ENCODE data around the gene TINCR.

The TINCR gene

DNA sequence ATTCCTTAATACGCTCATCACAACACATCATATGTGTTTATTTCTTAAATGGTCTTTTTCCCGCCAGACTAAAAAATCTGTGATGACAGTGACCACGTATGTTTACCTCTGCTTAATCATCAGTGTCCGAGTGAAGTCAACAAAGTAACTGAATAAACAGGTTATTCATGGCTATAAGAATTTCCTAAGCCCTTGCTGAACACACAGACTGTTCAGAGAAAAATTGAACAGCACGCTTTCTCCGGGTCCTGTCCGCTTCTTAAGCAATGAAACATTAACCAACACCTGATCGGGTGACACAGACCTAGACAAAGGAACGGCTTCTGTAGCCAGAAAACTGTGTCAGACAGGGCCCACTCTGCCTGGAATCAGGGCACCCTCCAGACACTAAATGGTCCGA is 40.5 kb upstream of the TINCR start:
- TF ChIP-seq FOXM1 (IDR thresholded peaks at IDR 0.05; ENCODE audit: borderline replicate concordance): no peak
- no peak for TF ChIP-seq CTBP1 (IDR thresholded peaks at IDR 0.05; ENCODE audit: borderline replicate concordance)
- TF ChIP-seq FOXA1 (IDR thresholded peaks at IDR 0.05): no peak
- no peak for TF ChIP-seq SUZ12 (IDR thresholded peaks at IDR 0.05)
- TF ChIP-seq ZNF384 (IDR thresholded peaks at IDR 0.05): no peak
- no peak for TF ChIP-seq L3MBTL2 (conservative IDR thresholded peaks at IDR 0.05)
- TF ChIP-seq ARNT (IDR thresholded peaks at IDR 0.05): no peak
- no peak for TF ChIP-seq SP1 (IDR thresholded peaks at IDR 0.05)
- TF ChIP-seq TARDBP (IDR thresholded peaks at IDR 0.05): no peak
- TF ChIP-seq HDGF (IDR thresholded peaks at IDR 0.05; ENCODE audit: borderline replicate concordance): no peak
- no peak for TF ChIP-seq BHLHE40 (IDR thresholded peaks at IDR 0.05; ENCODE audit: borderline replicate concordance)
- CTCF ChIA-PET: no interaction called here
- DNase-seq (ENCODE audit: extremely low spot score): no peak
- POLR2A ChIA-PET: interaction anchor here (1.0 to 1.3 kb wide), 2 partner anchors 10 to 14 kb away, joined by 4 to 9 read pairs; partner anchors contain the start of genes SAFB and SAFB2

DNA sequence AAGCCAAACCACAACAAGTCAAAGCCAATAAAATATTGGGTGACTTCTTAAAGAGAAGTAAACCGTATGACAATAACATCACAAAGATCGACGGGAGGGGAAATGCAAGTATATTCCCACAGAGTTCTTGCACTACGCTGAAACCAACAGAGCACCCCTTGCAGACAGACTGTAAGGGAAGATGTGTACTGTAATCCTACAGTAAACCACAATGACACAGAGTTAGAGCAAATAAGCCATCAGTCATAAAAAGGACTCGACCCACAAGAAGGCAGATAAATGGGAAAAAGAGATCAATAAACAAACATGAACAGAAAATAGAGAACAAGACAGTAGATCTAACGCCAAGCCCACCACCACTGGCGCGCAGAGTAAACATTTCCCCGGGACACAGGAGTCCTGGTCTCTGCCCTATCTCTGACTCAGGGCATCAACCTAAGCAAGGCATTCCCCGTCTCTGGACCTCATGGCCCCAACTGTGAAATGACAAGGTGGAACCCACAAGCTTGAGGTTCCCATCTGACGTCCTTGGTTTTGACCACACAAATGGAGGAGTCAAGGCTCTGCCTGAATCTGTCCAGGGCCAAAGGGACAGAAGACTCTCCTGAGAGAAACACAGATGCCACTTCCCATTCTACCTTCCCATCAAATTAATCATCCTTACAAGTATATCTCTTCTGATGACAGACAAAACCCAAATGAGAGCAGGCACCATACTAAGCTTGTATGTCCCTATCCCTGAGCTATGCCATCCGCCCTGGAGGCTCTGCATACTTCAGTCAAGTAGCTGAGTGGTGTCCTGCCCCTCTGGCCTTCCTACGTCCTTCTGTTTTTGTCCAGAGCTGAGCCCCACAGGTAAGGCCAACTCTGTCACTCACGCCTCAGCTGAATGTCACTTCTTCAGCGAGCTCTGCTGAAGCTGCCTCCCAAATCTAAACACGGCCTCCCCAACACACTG is 39.8 kb upstream of the TINCR start:
- TF ChIP-seq CTBP1 (IDR thresholded peaks at IDR 0.05; ENCODE audit: borderline replicate concordance) (no peak), FOXK2 (IDR thresholded peaks at IDR 0.05) (no peak), LEF1 (IDR thresholded peaks at IDR 0.05; ENCODE audit: borderline replicate concordance) (no peak), L3MBTL2 (conservative IDR thresholded peaks at IDR 0.05) (no peak), NFRKB (IDR thresholded peaks at IDR 0.05) (no peak), ELF4 (IDR thresholded peaks at IDR 0.05) (no peak), ZNF384 (IDR thresholded peaks at IDR 0.05) (no peak), ARNT (IDR thresholded peaks at IDR 0.05) (no peak), SUZ12 (IDR thresholded peaks at IDR 0.05) (no peak), FOXA1 (IDR thresholded peaks at IDR 0.05) (no peak)
- DNase-seq (ENCODE audit: extremely low spot score): no peak
- CTCF ChIA-PET: no interaction called here
- POLR2A ChIA-PET: interaction anchor here (1.0 to 1.3 kb wide), 2 partner anchors 11 to 15 kb away, joined by 4 to 9 read pairs; partner anchors contain the start of genes SAFB and SAFB2

DNA sequence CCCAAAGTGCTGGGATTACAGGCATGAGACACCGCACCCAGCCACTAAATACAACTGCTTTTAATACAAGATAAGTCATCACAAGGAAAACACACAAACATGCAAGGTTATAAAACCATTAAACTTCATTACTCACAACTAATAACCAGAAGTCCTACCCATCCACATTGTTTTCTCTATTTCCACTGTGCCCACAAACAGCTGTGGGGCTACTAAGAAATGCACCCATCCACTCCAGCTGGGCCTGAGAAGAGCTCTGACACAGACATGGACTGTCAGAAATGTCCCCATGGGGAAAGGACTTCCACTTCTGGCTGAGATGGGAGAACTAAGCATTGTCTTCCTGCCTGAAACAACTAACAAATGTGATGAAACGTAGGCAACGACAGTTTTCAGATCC is 37.6 kb upstream of the TINCR start:
- TF ChIP-seq FOXM1 (IDR thresholded peaks at IDR 0.05; ENCODE audit: borderline replicate concordance) (no peak), BHLHE40 (IDR thresholded peaks at IDR 0.05; ENCODE audit: borderline replicate concordance) (no peak), HDGF (IDR thresholded peaks at IDR 0.05; ENCODE audit: borderline replicate concordance) (no peak), ELF4 (IDR thresholded peaks at IDR 0.05) (no peak), L3MBTL2 (conservative IDR thresholded peaks at IDR 0.05) (no peak), CTBP1 (IDR thresholded peaks at IDR 0.05; ENCODE audit: borderline replicate concordance) (no peak), FOXA1 (IDR thresholded peaks at IDR 0.05) (no peak), SP1 (IDR thresholded peaks at IDR 0.05) (no peak), LEF1 (IDR thresholded peaks at IDR 0.05; ENCODE audit: borderline replicate concordance) (no peak), SUZ12 (IDR thresholded peaks at IDR 0.05) (no peak), NFRKB (IDR thresholded peaks at IDR 0.05) (no peak), TARDBP (IDR thresholded peaks at IDR 0.05) (no peak), FOXK2 (IDR thresholded peaks at IDR 0.05) (no peak), ARNT (IDR thresholded peaks at IDR 0.05) (no peak)
- TF ChIP-seq, protein P1, sequence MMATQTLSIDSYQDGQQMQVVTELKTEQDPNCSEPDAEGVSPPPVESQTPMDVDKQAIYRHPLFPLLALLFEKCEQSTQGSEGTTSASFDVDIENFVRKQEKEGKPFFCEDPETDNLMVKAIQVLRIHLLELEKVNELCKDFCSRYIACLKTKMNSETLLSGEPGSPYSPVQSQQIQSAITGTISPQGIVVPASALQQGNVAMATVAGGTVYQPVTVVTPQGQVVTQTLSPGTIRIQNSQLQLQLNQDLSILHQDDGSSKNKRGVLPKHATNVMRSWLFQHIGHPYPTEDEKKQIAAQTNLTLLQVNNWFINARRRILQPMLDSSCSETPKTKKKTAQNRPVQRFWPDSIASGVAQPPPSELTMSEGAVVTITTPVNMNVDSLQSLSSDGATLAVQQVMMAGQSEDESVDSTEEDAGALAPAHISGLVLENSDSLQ (IDR thresholded peaks at IDR 0.05): no peak
- ChIA-PET CTCF (no interaction called here), POLR2A (interaction anchor here (1.6 kb wide), 1 partner anchor 18 kb away, joined by 6 read pairs; the partner anchor contains the start of genes SAFB and SAFB2)
- DNase-seq (ENCODE audit: extremely low spot score): no peak

DNA sequence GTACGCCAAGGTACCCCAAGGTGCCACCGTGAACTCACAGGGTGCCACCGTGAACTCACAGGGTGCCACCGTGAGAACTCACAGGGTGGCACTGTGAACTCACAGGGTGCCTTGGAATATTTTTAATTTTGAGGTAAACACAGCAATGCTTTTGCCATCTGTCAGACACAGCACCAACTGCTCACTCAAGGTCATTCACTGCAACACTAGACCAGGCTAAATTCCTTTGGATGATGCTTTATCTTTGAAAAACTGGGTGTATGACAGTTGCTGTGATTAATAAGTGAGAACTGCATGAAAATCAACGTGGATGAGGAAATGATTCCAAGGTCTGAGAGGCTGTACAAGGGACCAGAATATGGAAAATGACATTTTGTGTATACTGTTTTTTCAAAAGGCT is 35.9 kb upstream of the TINCR start:
- POLR2A ChIA-PET: no interaction called here
- CTCF ChIA-PET: no interaction called here
- no peak for DNase-seq (ENCODE audit: extremely low spot score)
- TF ChIP-seq L3MBTL2 (conservative IDR thresholded peaks at IDR 0.05) (no peak), FOXA1 (IDR thresholded peaks at IDR 0.05) (no peak), FOXM1 (IDR thresholded peaks at IDR 0.05; ENCODE audit: borderline replicate concordance) (no peak), ELF4 (IDR thresholded peaks at IDR 0.05) (no peak), ARNT (IDR thresholded peaks at IDR 0.05) (no peak), SP1 (IDR thresholded peaks at IDR 0.05) (no peak), CTBP1 (IDR thresholded peaks at IDR 0.05; ENCODE audit: borderline replicate concordance) (no peak), LEF1 (IDR thresholded peaks at IDR 0.05; ENCODE audit: borderline replicate concordance) (no peak), FOXK2 (IDR thresholded peaks at IDR 0.05) (no peak), TARDBP (IDR thresholded peaks at IDR 0.05) (no peak), ZNF384 (IDR thresholded peaks at IDR 0.05) (no peak), SUZ12 (IDR thresholded peaks at IDR 0.05) (no peak), NFRKB (IDR thresholded peaks at IDR 0.05) (no peak), BHLHE40 (IDR thresholded peaks at IDR 0.05; ENCODE audit: borderline replicate concordance) (no peak)
- TF ChIP-seq, protein P1 (IDR thresholded peaks at IDR 0.05): no peak

DNA sequence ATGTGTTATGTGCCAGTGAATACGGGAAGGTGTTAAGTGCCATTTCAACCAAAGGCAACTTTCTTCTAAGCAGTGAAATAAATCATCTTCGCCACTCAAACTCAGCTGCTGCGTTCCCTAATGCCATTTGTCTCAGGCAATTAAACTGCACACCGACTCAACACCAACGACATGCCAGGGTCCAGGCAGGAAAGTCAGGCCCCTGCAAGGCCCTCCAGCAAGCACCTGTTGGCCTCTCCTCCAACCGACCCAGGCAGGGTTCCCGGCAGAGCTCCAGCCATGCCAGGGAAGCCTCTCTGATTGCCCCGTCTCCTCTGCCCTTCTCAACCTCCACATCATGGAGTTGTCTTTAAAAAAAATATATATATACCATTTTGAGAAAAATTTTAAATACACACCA is 33.0 kb upstream of the TINCR start:
- TF ChIP-seq ARNT (IDR thresholded peaks at IDR 0.05): no peak
- TF ChIP-seq FOXA1 (IDR thresholded peaks at IDR 0.05): no peak
- ChIA-PET CTCF (no interaction called here), POLR2A (no interaction called here)
- DNase-seq (ENCODE audit: extremely low spot score): no peak

DNA sequence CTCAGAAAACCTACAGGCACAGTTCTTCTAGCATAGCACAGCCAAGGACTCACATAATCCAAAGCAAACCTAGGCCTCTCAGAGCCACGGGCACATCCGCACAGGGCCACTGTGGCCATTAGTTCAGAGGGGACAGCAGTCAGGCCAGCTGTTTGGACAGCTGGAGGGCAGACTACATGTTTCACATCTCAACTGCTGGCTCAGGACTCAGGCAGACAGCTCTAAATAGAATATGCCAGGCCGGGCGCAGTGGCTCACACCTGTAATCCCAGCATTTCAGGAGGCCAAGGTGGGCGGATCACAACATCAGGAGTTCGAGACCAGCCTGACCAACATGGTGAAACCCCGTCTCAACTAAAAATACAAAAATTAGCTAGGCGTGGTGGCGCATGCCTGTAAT is 28.0 kb upstream of the TINCR start:
- no peak for DNase-seq (ENCODE audit: extremely low spot score)
- POLR2A ChIA-PET: interaction anchor here (1.5 kb wide), 1 partner anchor 27 kb away, joined by 6 read pairs; the partner anchor contains the start of genes SAFB and SAFB2
- CTCF ChIA-PET: interaction anchor here (0.8 kb wide), 1 partner anchor 10 kb away, joined by 3 read pairs; no protein-coding TSS in a partner anchor
- TF ChIP-seq, protein P1 (IDR thresholded peaks at IDR 0.05): no peak
- no peak for TF ChIP-seq FOXK2 (IDR thresholded peaks at IDR 0.05)
- no peak for TF ChIP-seq FOXM1 (IDR thresholded peaks at IDR 0.05; ENCODE audit: borderline replicate concordance)

Data from HEK293T (cell line).